ENCODE measurements around the gene RPS8.
"Not testable (repeated sequence)": the region's sequence is repeated elsewhere in the genome, so short reads cannot be mapped to it uniquely, and the experiment has no call there.

RPS8 gene

DNA sequence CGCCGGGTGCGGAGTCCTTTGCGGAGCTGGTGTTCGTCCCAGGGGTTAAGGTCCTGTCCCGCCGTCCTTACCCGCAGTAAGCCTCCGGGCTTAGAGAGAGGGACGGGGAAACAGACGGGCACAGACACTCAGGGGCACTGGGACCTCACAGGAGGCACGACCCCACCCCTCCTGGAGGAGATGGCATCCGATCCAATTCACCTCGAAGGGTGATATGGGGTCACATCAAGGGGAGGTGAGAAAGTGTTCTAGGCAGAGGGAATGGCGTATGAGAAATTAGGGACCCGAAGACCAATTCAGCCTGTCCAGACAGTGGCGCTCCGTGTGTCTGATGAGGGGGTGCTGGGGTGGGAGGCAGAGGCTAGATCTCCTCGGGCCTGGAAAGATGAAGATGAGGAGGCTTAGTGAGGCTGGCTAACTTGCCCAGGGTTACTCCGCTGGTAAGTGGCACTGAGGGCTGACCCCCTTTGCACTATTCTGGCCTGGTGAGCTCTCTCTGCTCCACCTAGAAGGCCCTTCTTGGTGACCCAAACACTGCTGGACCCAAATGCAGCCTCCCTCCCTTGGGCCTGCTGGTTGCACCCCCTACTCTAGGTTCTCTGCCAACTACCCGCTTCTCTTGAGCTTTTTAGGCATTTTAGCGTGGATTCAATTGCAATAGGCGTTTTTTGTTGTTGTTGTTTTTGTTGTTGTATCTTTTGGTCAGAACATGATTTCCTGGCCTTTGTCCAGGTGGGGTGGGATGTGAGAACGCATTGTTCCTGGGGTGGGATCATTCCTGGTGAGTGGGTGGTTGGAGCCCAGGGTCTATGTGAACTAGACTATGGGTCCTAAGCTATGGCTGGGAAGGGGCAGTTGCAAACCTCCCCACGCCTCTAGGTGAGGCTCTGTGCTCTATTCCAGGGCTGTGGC, 45.2 kb downstream of the RPS8 start:
- DNase-seq, result no peak

GRCh38 chr1:44821240-44821715, 45.9 kb downstream of the RPS8 start:
- DNase-seq, result no peak

DNA sequence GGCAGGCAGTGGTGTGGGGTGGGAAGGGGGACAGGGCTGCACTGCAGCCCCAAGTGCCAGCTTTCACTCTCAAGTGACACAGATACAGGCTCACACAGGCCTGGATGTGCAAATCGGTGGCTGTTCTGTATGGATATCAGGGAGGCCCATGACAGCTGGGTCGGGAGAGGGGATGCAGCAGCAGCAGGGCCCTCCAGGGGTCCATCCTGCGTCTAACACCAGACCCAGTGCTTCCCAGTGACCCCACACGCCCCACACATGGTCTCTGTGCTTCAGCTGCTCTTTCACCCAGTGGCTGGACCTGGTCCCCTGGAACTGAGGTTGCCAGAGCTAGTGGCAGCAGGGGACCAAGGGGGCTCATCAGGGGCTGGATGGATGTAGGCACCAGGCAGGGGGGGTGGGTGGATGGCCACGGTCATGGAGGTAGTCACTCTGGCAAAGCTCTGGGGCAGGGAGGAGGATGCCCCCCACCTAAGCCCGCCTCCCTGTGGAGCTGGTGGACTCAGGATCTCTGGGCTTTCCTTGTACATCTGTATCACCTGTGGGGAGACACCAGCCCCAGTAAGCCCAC, 46.9 kb downstream of the RPS8 start:
- no peak for DNase-seq

DNA sequence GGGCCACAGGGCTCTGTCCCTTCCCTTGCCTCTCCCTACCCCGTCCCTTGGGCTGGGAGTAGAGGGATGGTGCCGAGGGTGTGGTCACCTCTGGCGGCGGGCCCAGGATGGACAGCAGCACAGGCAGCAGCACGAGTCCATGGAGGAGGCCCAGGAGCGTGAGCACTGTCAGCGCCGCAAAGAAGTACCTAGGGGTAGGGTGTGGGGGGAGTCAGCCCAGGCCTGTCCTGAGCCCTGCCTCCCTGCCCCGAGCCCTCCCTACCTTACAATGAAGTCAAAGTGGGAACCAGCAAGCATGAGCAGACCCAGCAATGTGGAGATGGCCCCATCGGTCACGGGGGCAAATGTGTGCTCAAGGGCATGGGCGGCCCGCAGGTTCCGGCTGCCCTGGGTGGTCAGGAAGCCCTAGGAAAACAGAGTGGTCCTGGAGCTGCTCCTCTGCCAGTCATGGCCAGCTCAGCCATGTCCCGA, 47.7 kb downstream of the RPS8 start:
- DNase-seq, result no peak

GRCh38 chr1:44824392-44824791, 49.1 kb downstream of the RPS8 start:
- DNase-seq, result not testable (repeated sequence)

- no peak for DNase-seq
Observed at GRCh38 chr1:44826375-44827196, 51.2 kb downstream of the RPS8 start.

DNA sequence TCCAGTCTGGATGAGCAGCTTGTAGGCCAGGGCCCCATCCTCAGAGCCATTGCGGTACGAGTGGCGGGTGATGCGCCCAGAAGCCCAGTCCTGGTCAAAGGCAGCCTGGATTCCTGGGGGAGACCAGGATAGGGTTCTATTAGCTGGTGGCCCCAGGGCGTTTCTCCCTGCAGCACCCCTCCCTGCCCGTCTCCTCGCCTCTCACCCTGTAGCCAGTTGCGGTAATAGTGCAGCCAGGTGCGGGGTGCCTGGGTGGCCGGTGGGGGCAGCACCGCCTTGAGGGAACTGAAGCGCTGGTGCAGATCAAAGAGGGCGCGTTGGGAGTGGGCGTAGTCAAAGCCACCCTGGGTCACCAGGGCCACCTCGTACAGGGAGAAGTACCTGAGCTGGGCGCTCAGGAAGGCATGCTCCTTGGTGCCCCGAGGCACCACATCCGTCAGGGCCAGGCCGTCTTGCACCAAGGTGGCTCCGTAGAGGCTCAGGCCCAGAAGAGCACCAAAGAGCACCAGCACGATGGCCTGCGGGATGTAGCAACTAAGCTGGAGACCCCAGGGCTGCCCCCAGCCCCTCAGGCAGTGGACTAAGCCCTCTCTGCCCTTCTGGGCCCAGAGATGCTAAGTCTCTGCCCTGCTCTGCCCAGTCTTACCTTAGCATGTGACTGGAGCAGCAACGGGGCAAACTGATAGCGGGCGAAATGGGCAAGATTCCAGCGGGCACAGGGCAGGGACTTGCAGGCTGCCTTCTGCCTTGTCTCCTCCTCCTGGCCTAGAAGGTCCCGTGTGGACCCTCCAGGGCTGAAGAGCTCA, 52.1 kb downstream of the RPS8 start:
- no peak for DNase-seq

- DNase-seq, result no peak
Observed at GRCh38 chr1:44828003-44828651, 52.8 kb downstream of the RPS8 start.

All from NCI-H345 (cell line).